PFSK-1 (cell line): ENCODE results near the gene DHPS. TPM values are rescaled to one million over a fixed set of nuclear protein-coding genes. Genes with fewer than 3 reads are reported as not detected.

Source experiments
- FOXP2 ChIP-seq: optimal IDR thresholded peaks from 2 replicates; pipeline ENCODE3; 2011; ENCODE audit warnings: borderline replicate concordance, control low read depth, inconsistent platforms; ENCODE audit not compliant: insufficient read depth; ENCODE audit errors: extremely low read length, extremely low read depth
- POLR2AphosphoS5 ChIP-seq: IDR thresholded peaks from 2 replicates; pipeline ENCODE4 v1.6.1; 2012; ENCODE audit warnings: low read depth, mild to moderate bottlenecking, control low read depth, low read length, moderate library complexity
- REST ChIP-seq, 2 experiments: IDR thresholded peaks; 2 replicates each; pipeline versions ENCODE4 v1.6.1 to v1.8.0; 2011 to 2012; ENCODE audit warnings: low read depth in 2 of 2, low read length in 2 of 2, control low read depth in 1 of 2, inconsistent platforms in 1 of 2, mild to moderate bottlenecking in 1 of 2, moderate library complexity in 1 of 2; ENCODE audit not compliant: insufficient read depth in 1 of 2
- SIN3A ChIP-seq: IDR thresholded peaks from 2 replicates; pipeline ENCODE4 v1.6.1; 2012; ENCODE audit warnings: mild to moderate bottlenecking, low read length, moderate library complexity, borderline replicate concordance; ENCODE audit not compliant: insufficient read depth
- TAF1 ChIP-seq: IDR thresholded peaks from 2 replicates; pipeline ENCODE4 v1.6.1; 2012; ENCODE audit warnings: low read length, control low read depth, borderline replicate concordance; ENCODE audit not compliant: insufficient read depth
- polyA plus RNA-seq: library from polyadenylated mRNA; unstranded; fragments of >200 nt; gene quantifications from one replicate; pipeline ENCODE4 v1.2.1, GENCODE V29; 2012; ENCODE audit warnings: low read depth, missing spikeins; ENCODE audit not compliant: insufficient read length

DHPS gene
- 131 TPM for polyA plus RNA-seq

- TF ChIP-seq FOXP2 = peak; percentile 35
- no peak for TF ChIP-seq SIN3A
- 0 out of 4 replicates have a peak, but pooled peaks of 1 of the 2 experiments have one; percentile 15 for TF ChIP-seq REST (IDR thresholded peaks at IDR 0.05; ENCODE audit: insufficient read depth in 1 of 2, low read depth in 2 of 2, low read length in 2 of 2)
- TF ChIP-seq POLR2AphosphoS5 = peak; percentile 84
- 0 out of 2 replicates have a peak, but pooled peaks have one; percentile 9 for TF ChIP-seq TAF1
Observed at GRCh38 chr19:12681074-12681987, at the start of gene DHPS. Gene DHPS (minus strand): TSS chr19:12681880. CDS start chr19:12681766, 114 bp downstream.

GRCh38 chr19:12731337-12731736 is 49.7 kb upstream of the DHPS start:
- TF ChIP-seq TAF1 = no peak
- no peak for TF ChIP-seq FOXP2
- TF ChIP-seq REST (IDR thresholded peaks at IDR 0.05; ENCODE audit: insufficient read depth in 1 of 2, low read depth in 2 of 2, low read length in 2 of 2) = no peak
- TF ChIP-seq POLR2AphosphoS5 = no peak
- TF ChIP-seq SIN3A = no peak

- no peak for TF ChIP-seq REST (IDR thresholded peaks at IDR 0.05; ENCODE audit: insufficient read depth in 1 of 2, low read depth in 2 of 2, low read length in 2 of 2)
- no peak for TF ChIP-seq POLR2AphosphoS5
- TF ChIP-seq FOXP2 = no peak
- TF ChIP-seq TAF1 = no peak
- TF ChIP-seq SIN3A = no peak
Observed at GRCh38 chr19:12730064-12730463, 48.4 kb upstream of the DHPS start.

GRCh38 chr19:12727745-12728433 is 46.2 kb upstream of the DHPS start:
- TF ChIP-seq TAF1 (no peak), FOXP2 (no peak), SIN3A (no peak), REST (IDR thresholded peaks at IDR 0.05; ENCODE audit: insufficient read depth in 1 of 2, low read depth in 2 of 2, low read length in 2 of 2) (no peak), POLR2AphosphoS5 (no peak)
